Activated CD4-positive, alpha-beta memory T cell treated with anti-CD3 and anti-CD28 coated beads for 36 hours (primary cell): ENCODE data around the gene ALPK1. TPM values are rescaled to one million over a fixed set of nuclear protein-coding genes. Genes with fewer than 3 reads are reported as not detected.
"Not testable (repeated sequence)": the region's sequence is repeated elsewhere in the genome, so short reads cannot be mapped to it uniquely, and the experiment has no call there.

Source experiments
- CTCF ChIA-PET: fragments of 350-600 bp; sonication (Branson Sonifier 250); formaldehyde crosslinking; loops from one replicate; lab custom pipeline; 2021; ENCODE audit warnings: antibody characterized with exemption, inconsistent platforms; lab: Charles Lee
- POLR2A ChIA-PET: fragments of 350-600 bp; sonication (Branson Sonifier 250); formaldehyde crosslinking; loops from one replicate; lab custom pipeline; 2021; ENCODE audit warnings: antibody characterized with exemption; lab: Charles Lee
- DNase-seq: peaks from one replicate; pipeline ENCODE4 v3.0.0-alpha.2; 2020
- H3K27ac Mint-ChIP-seq: one replicate; pipeline ENCODE4 v1.8.0; 2021; ENCODE audit warnings: mixed read lengths
- H3K27me3 Mint-ChIP-seq: one replicate; pipeline ENCODE4 v1.8.0; 2021; ENCODE audit warnings: mixed read lengths
- H3K36me3 Mint-ChIP-seq: one replicate; pipeline ENCODE4 v1.8.0; 2021; ENCODE audit warnings: mixed read lengths
- H3K4me1 Mint-ChIP-seq: one replicate; pipeline ENCODE4 v1.8.0; 2021; ENCODE audit warnings: low read depth, mixed read lengths
- H3K4me3 Mint-ChIP-seq: one replicate; pipeline ENCODE4 v1.8.0; 2021; ENCODE audit warnings: mild to moderate bottlenecking, mixed read lengths
- H3K9me3 Mint-ChIP-seq: one replicate; pipeline ENCODE4 v1.8.0; 2021; ENCODE audit warnings: mixed read lengths
- intact Hi-C: fragments of 100-400 bp; cut with micrococcal nuclease; formaldehyde crosslinking; loops from one replicate; pipeline ENCODE4 v1.15.1; 2023
- total RNA-seq, 2 experiments: library from RNA; stranded (reverse); gene quantifications; one replicate each; pipeline ENCODE4 v1.2.3, GENCODE V29; 2021

Gene ALPK1
- total RNA-seq, 2 experiments from 2014 or later, result 21.5 to 22.9 TPM

DNA sequence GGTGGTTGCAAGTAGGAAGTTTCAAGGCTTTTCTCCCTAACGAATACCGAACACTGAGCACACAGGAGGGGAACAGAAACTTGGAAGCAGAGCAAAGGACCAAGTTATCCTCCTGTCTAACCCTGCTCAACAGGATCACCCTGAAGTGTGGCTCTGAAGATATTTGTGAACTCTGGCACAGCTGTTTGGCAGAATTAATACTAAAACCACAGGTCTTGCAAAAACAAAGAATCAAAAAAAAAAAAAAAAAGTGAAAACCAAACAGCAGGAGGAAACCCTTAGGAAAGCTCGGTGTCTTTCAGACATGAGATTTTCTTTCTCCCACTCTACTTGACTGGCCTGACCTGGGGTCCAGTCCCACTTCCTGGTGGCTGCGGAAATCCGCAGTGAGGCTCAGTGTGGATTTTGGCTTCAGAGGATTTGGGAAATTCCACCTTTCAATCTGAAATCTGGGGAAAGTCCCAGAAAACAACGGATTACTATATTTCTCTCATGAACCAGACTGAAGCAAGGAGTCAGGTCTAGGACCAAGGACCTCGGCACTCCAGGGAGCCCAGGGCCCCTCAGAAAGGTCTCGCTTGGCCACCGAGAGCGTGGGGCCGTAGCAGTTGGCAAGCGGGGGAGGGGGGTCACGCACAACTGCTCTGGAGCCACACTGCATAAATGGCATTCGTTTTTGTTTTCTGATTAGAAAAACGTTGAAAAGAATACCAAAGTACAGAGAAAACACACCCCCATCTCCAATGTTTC is 12.3 kb upstream of the ALPK1 start:
- no peaks in the 10 kb centered on the region for H3K27me3 Mint-ChIP-seq

DNA sequence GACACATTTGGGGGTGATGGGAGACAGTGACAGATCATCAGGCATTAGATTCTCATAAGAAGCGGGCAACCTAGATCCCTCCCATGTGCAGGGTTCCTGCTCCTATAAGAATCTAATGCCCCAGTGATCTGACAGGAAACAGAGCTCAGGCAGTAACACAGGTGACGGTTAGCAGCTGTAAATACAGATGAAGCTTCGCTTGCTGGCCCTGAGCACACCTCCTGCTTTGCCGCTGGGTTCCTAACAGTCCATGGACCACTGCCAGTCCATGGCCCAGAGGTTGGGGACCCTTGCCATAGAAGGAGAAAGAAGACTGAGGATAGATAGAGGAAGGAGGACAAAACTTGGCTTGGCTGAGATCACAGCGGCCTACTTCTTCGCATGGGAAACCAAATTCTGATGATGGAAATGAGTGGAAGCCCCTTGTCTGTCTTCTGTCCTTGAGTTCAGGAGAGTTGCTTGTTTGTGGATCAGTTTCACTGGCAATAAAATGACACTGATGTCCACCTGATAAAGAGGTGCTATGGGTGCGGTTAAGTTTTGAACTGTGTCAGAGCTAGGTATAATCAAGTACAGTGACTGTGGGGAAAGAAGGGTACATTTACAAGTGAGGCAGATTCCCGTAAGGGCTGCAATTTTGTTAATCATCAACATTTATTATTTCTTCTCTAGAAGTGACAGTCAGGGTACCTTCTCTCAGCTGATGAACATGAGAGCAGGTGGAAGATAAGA is 9.7 kb upstream of the ALPK1 start:
- H3K9me3 Mint-ChIP-seq, result peaks cover under 1% of the 10 kb centered on the region
- H3K27ac Mint-ChIP-seq, result peak overlapping the region; percentile 97
- peak; percentile 58 for DNase-seq
- H3K4me1 Mint-ChIP-seq, result peaks cover 51% of the 10 kb centered on the region
- H3K27me3 Mint-ChIP-seq, result no peaks in the 10 kb centered on the region
- peaks cover 23% of the 10 kb centered on the region for H3K36me3 Mint-ChIP-seq
- ChIA-PET POLR2A (interaction anchor here (1.2 to 2.4 kb wide), 6 partner anchors 9 to 229 kb away, joined by 3 to 12 read pairs (median 5); partner anchors contain the start of genes ALPK1 and NEUROG2), CTCF (interaction anchor here (0.7 to 2.1 kb wide), 4 partner anchors 16 to 237 kb away, joined by 3 to 9 read pairs (median 6); partner anchors contain the start of gene AP1AR)
- H3K4me3 Mint-ChIP-seq, result peak overlapping the region; percentile 94
- intact Hi-C loops, result loop anchor here (2.0 to 10.0 kb wide), 5 partner anchors 141 to 1477 kb away; partner anchors contain the start of genes CAMK2D, LARP7 and ZGRF1

More for the DNA sequence above, 12.3 kb upstream of the ALPK1 start:
- peak; percentile 39 for DNase-seq
- ChIA-PET CTCF (interaction anchor here (1.0 kb wide), 1 partner anchor 25 kb away, joined by 3 read pairs; no protein-coding TSS in a partner anchor), POLR2A (interaction anchor here (1.0 to 3.5 kb wide), 8 partner anchors 10 to 231 kb away, joined by 3 to 53 read pairs (median 5); partner anchors contain the start of genes ALPK1, AP1AR, FAM241A and NEUROG2)
- peaks cover 5% of the 10 kb centered on the region for H3K9me3 Mint-ChIP-seq
- peaks cover 69% of the 10 kb centered on the region for H3K4me1 Mint-ChIP-seq
- H3K4me3 Mint-ChIP-seq, result peak overlapping the region; percentile 94
- intact Hi-C loops, result loop anchor here (1.0 to 10.0 kb wide), 7 partner anchors 11 to 1480 kb away; partner anchors contain the start of genes AP1AR and CAMK2D
- peaks cover 40% of the 10 kb centered on the region for H3K36me3 Mint-ChIP-seq
- H3K27ac Mint-ChIP-seq, result peak overlapping the region; percentile 97

DNA sequence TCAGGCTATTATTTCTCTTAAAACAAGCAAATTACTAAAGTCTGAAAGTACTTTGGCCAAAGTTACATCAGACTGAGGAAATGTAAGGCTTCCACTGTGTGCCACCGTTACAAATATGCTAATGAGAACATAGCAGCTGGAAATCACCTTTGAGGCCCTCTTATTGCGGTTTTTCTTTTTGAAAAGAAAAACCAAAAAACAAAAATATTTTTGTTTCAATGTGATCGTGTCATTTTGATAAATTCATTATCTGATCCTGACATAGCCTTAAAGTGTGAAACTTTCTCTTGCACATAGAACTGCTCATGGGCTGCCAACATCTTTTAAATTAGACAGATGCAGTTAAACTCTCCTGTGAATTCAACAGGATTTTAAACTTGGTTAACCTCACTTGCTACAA is 8.7 kb upstream of the ALPK1 start:
- Mint-ChIP-seq H3K4me1 (peaks cover 42% of the 10 kb centered on the region), H3K27me3 (no peaks in the 10 kb centered on the region), H3K9me3 (no peaks in the 10 kb centered on the region), H3K36me3 (peaks cover 13% of the 10 kb centered on the region), H3K27ac (peak overlapping the region; percentile 97), H3K4me3 (peak overlapping the region; percentile 60)
- intact Hi-C loops, result loop anchor here (1.0 to 10.0 kb wide), 8 partner anchors 9 to 1476 kb away; partner anchors contain the start of genes ALPK1, AP1AR and CAMK2D
- CTCF ChIA-PET, result interaction anchor here (1.4 to 2.0 kb wide), 2 partner anchors 17 to 56 kb away, joined by 3 to 8 read pairs; partner anchors contain the start of gene AP1AR
- POLR2A ChIA-PET, result interaction anchor here (1.2 to 1.9 kb wide), 4 partner anchors 9 to 228 kb away, joined by 3 to 10 read pairs (median 5); partner anchors contain the start of genes ALPK1 and NEUROG2
- no peak for DNase-seq

DNA sequence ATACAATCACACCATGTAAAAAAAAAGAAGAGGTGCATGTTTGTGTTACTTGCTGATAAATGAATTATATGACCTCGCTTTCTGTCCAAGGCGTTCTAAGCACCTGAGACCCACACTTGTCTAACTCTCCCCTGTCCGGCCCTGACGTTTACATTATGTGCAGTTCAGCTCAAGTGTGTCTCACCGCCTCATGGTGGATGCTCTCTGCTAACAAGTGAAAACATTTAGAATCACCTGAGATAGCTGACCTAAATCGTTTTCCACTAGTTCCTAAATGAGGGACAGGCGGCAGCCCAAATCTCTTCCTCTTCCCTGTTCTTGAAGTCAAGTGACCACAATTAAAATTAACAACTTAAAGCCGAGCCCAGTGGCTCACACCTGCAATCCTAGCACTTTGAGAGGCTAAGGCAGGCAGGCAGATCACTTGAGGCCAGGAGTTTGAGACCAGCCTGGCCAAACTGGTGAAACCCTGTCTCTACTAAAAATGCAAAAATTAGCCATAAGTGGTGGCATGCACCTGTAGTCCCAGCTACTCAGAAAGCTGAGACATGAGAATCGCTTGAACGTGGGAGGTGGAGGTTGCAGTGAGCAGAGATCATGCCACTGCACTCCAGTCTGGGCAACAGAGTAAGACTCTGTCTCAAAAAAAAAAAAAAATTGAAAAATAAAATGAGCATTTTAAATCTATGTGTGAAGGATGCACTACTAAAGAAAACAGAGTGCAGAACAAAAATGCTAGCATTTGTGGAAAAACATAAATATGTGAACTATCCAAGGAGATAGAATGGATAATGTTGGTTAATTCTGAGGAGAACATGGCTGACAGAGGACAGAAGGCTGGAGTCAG is 7.5 kb upstream of the ALPK1 start:
- no peak for DNase-seq
- Mint-ChIP-seq H3K27ac (peak overlapping the region; percentile 97), H3K4me1 (peaks cover 40% of the 10 kb centered on the region), H3K4me3 (peak overlapping the region; percentile 48), H3K36me3 (peaks cover 7% of the 10 kb centered on the region), H3K9me3 (no peaks in the 10 kb centered on the region), H3K27me3 (no peaks in the 10 kb centered on the region)
- POLR2A ChIA-PET, result no interaction called here
- CTCF ChIA-PET, result interaction anchor here (1.1 kb wide), 1 partner anchor 55 kb away, joined by 3 read pairs; no protein-coding TSS in a partner anchor
- intact Hi-C loops, result loop anchor here (1.0 to 10.0 kb wide), 6 partner anchors 13 to 1475 kb away; partner anchors contain the start of gene CAMK2D

DNA sequence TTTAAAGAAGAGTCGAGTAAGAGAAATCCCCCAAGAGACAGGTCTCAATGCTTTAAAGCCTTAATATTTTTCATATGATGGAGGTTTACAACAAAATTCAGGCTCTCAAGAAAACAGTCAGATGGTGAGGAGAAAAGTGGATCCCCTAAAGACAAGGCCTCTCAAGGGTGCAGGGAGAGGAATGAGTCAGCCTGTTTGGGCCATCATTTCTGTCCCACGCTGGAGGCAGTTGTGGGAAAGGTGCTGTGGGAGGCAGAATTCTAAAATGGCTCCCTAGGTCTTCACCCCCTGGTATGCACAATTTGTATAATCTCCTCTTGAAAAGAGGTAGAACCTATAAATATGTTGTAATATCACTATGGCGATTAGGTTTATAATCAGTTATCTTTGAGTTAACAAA is 6.8 kb upstream of the ALPK1 start:
- peak; percentile 78 for DNase-seq
- Mint-ChIP-seq H3K36me3 (peaks cover 2% of the 10 kb centered on the region), H3K4me1 (peaks cover 40% of the 10 kb centered on the region), H3K27me3 (no peaks in the 10 kb centered on the region), H3K9me3 (no peaks in the 10 kb centered on the region), H3K27ac (peak overlapping the region; percentile 97), H3K4me3 (no peak overlapping the region)
- ChIA-PET POLR2A (interaction anchor here (1.0 kb wide), 1 partner anchor 12 kb away, joined by 4 read pairs; no protein-coding TSS in a partner anchor), CTCF (interaction anchor here (0.6 to 1.6 kb wide), 2 partner anchors 56 to 226 kb away, joined by 3 read pairs; no protein-coding TSS in a partner anchor)
- intact Hi-C loops, result loop anchor here (1.0 kb wide), 1 partner anchor 12 kb away; no protein-coding TSS in a partner anchor

DNA sequence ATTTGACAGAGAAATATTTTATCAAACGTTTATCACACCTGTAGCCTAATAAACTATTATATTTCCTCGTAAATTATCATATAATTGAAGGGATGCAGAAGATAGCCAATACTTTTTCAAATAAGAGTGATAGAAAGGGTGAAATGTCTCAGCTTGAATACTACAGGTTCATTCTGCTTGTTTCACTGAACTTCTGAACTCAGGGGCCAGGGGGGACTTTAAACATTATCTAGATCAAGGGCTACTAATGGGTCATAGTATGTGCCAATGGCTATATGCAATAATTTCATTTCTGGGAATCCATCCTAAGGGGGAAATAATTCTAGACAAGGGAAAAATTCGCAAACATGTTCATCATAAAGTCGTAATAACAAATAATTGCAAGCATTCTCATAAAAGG is 2.6 kb downstream of the ALPK1 start:
- Mint-ChIP-seq H3K36me3 (no peaks in the 10 kb centered on the region), H3K4me3 (no peak overlapping the region), H3K9me3 (no peaks in the 10 kb centered on the region), H3K4me1 (peaks cover 22% of the 10 kb centered on the region), H3K27me3 (no peaks in the 10 kb centered on the region), H3K27ac (no peak overlapping the region)
- DNase-seq, result no peak
- CTCF ChIA-PET, result interaction anchor here (0.7 kb wide), 1 partner anchor 65 kb away, joined by 4 read pairs; no protein-coding TSS in a partner anchor
- intact Hi-C loops, result no loop called here
- POLR2A ChIA-PET, result interaction anchor here (1.0 kb wide), 1 partner anchor 14 kb away, joined by 4 read pairs; the partner anchor contains the start of gene TIFA

DNA sequence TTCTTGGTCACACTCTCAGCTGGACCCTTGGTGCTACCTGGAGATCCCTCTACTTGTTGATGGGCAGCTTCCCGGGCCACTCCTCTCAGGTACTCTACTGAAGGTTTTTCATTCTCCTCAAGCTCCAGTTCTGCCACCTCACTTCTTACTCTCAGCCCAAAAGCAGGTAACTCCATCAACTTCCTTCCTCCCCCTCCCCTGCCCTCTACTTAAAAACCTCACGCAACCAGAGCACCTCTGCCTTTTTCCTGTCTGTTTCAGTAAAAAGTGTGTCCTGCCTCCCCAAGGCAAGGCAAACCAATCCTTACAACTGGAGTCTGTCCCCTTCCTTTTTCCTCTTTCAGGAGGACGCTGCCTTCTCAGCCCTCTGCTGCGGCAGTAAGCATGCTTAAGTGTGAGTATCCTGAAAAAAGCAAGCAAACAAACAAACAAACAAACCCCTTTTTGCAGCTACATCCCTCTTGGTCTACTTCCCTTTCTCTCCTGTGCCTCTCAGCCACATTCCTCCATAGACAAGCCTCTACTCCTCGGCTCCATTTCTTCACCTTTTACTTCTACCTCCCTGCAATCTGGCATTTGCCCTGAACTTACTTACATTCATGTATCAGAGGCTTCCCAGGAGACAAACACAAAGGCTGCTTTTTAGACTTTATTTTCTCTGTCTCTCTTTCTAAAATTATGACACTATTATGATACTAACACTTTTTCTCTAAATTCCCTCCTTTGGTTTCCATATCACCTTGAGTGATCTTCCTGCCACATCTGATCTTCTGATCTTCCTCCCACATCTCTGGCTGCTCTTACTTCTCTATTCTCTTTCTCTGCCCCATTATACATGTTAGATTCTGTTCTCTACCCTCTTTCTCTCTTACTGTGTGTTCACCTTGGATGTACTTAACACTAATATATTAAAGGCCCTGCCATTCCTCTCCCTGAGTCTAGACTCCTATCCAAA is 5.4 kb downstream of the ALPK1 start:
- CTCF ChIA-PET, result interaction anchor here (1.0 to 1.9 kb wide), 4 partner anchors 17 to 25 kb away, joined by 4 to 5 read pairs (median 4); partner anchors contain the start of gene TIFA
- intact Hi-C loops, result loop anchor here (1.0 to 2.0 kb wide), 2 partner anchors 12 to 16 kb away; no protein-coding TSS in a partner anchor
- DNase-seq, result peak; percentile 29
- Mint-ChIP-seq H3K27me3 (no peaks in the 10 kb centered on the region), H3K4me1 (peaks cover 21% of the 10 kb centered on the region), H3K9me3 (no peaks in the 10 kb centered on the region), H3K36me3 (peaks cover 3% of the 10 kb centered on the region), H3K27ac (no peak overlapping the region), H3K4me3 (no peak overlapping the region)
- POLR2A ChIA-PET, result interaction anchor here (0.8 to 1.9 kb wide), 4 partner anchors 12 to 20 kb away, joined by 3 to 4 read pairs (median 4); partner anchors contain the start of gene TIFA

DNA sequence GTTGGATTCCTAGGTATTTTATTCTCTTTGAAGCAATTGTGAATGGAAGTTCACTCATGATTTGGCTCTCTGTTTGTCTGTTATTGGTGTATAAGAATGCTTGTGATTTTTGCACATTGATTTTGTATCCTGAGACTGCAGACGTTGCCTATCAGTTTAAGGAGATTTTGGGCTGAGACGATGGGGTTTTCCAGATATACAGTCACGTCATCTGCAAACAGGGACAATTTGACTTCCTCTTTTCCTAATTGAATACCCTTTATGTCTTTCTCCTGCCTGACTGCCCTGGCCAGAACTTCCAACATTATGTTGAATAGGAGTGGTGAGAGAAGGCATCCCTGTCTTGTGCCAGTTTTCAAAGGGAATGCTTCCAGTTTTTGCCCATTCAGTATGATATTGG is 8.3 kb downstream of the ALPK1 start:
- POLR2A ChIA-PET, H3K27me3 Mint-ChIP-seq, H3K4me3 Mint-ChIP-seq, H3K27ac Mint-ChIP-seq, H3K9me3 Mint-ChIP-seq, H3K4me1 Mint-ChIP-seq, intact Hi-C loops, DNase-seq, CTCF ChIA-PET, H3K36me3 Mint-ChIP-seq: not testable (repeated sequence)

DNA sequence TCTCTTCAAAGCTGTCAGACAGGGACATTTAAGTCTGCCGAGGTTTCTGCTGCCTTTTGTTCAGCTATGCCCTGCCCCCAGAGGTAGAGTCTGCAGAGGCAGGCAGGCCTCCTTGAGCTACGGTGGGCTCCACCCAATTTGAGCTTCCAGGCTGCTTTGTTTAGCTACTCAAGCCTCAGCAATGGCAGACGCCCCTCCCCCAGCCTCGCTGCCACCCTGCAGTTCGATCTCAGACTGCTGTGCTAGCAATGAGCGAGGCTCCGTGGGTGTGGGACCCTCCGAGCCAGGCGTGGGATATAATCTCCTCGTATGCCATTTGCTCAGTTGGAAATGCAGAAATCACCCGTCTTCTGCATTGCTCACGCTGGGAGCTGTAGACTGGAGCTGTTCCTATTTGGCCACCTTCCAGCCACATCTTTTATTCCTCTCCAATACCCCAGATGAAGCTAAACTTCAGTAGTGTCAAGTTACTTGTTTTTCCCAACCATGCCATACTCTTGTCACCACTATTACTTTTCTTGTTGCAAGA is 12.2 kb downstream of the ALPK1 start:
- H3K27me3 Mint-ChIP-seq, POLR2A ChIA-PET, DNase-seq, H3K4me3 Mint-ChIP-seq, H3K27ac Mint-ChIP-seq, H3K4me1 Mint-ChIP-seq, intact Hi-C loops, H3K9me3 Mint-ChIP-seq: not testable (repeated sequence)
- H3K36me3 Mint-ChIP-seq, result peaks cover 10% of the 10 kb centered on the region
- CTCF ChIA-PET, result interaction anchor here (0.6 to 2.1 kb wide), 5 partner anchors 13 to 210 kb away, joined by 3 to 6 read pairs (median 4); no protein-coding TSS in a partner anchor
